Heart right ventricle (tissue), 16 donors: Measurements from ENCODE around the gene KIAA0513. TPM values are rescaled to one million over a fixed set of nuclear protein-coding genes. Genes with fewer than 3 reads are reported as not detected.
"Not testable (repeated sequence)": the region's sequence is repeated elsewhere in the genome, so short reads cannot be mapped to it uniquely, and the experiment has no call there.

Source experiments
- ATAC-seq, 8 donors: fragments of 200-7000 bp; cut with Tn5 transposase; one replicate each; pipeline ENCODE4 v1.9.1; 2020; ENCODE audit warnings: mild to moderate bottlenecking in 8 of 8, moderate library complexity in 8 of 8, moderate number of reproducible peaks in 1 of 8
- DNase-seq, 2 donors: peaks; one replicate each; pipeline ENCODE4 v3.0.0-alpha.2; 2020
- H3K27ac ChIP-seq, 10 donors: fragments of 200-600 bp; sonication (generic) in 2 of 10; one replicate each; pipeline versions ENCODE4 v1.5.0 to v1.8.0; 2020 to 2022; ENCODE audit warnings: mild to moderate bottlenecking in 3 of 10
- H3K27me3 ChIP-seq, 7 donors: fragments of 200-600 bp; one replicate each; pipeline ENCODE4 v1.8.0; 2021 to 2022; ENCODE audit warnings: mild to moderate bottlenecking in 2 of 7
- H3K36me3 ChIP-seq, 9 donors: fragments of 200-600 bp; sonication (generic) in 1 of 9; one replicate each; pipeline versions ENCODE4 v1.5.0 to v1.8.0; 2020 to 2022; ENCODE audit warnings: mild to moderate bottlenecking in 2 of 9
- H3K4me1 ChIP-seq, 9 donors: fragments of 200-600 bp; sonication (generic) in 1 of 9; one replicate each; pipeline versions ENCODE4 v1.5.0 to v1.8.0; 2020 to 2022; ENCODE audit warnings: mild to moderate bottlenecking in 4 of 9
- H3K4me3 ChIP-seq, 10 donors: fragments of 200-600 bp; sonication (generic) in 2 of 10; one replicate each; pipeline versions ENCODE4 v1.5.0 to v1.8.0; 2020 to 2022; ENCODE audit warnings: mild to moderate bottlenecking in 7 of 10, moderate library complexity in 2 of 10
- H3K9me3 ChIP-seq, 11 donors: fragments of 200-600 bp in 10 of 11; sonication (generic) in 2 of 11; one replicate each; pipeline versions ENCODE4 v1.5.0 to v1.8.0; 2013 to 2022; ENCODE audit warnings: mild to moderate bottlenecking in 2 of 11, control low read depth in 1 of 11, moderate library complexity in 1 of 11
- CTCF ChIP-seq, 9 donors: fragments of 200-600 bp; sonication (generic) in 2 of 9; IDR thresholded peaks; one replicate each; pipeline versions ENCODE4 v1.5.0 to v1.8.0; 2021 to 2022; ENCODE audit warnings: antibody characterized with exemption in 9 of 9, mild to moderate bottlenecking in 5 of 9, moderate library complexity in 1 of 9
- WGBS, 2 donors: extraction: QIAGEN DNeasy Blood & Tissue Kit; methylation state at CpG; one replicate each; pipeline ENCODE4 v1.1.7; 2013; ENCODE audit warnings: inconsistent platforms in 1 of 2; 5-methylcytosine and 5-hydroxymethylcytosine counted together
- intact Hi-C, 10 donors: fragments of 100-400 bp; cut with DNase I; formaldehyde crosslinking; loops; one replicate each; pipeline versions ENCODE4 v1.11.1 to v1.14.2; 2022
- polyA plus RNA-seq, 2 donors: library from polyadenylated mRNA; stranded (reverse); fragments of 200-250 nt; gene quantifications; one replicate each; pipeline ENCODE4 v1.2.3, GENCODE V29; 2013
- total RNA-seq, 10 donors: library from RNA; stranded (reverse); fragmentation: NEBNext Ultra II Directional in 3 of 10; extraction: Animal tissue kit (Norgen Biotek cat#: 25700) in 3 of 10; gene quantifications; one replicate each; pipeline versions ENCODE4 v1.2.1 to v1.2.4, GENCODE V29; 2021 to 2023
- donor health status: Arrhythmogenic right ventricular cardiomyopathy.
- donor health status: ischemic (EF 13 %, LVEDD 7.1; RV severe dilation, severe dysfunction).
- donor health status: healthy with polysubstance abuse.
- donor health status: DM: no; HTN: yes; CAD: no.
- donor health status: DM: no; HTN: no; CAD: no.
- donor health status: ischemic (EF 25% LVEDD 6.9; RV normal size, moderate dysfunction).
- donor health status: ischemic (EF 25% LVEDD 5.7; RV mildly dilated, moderate dysfunction).
- donor health status: healthy.
- donor health status: DM: yes; HTN: yes; CAD: no.
- donor health status: Ischemic cardiomyopathy.
- donor health status: ischemic (EF 35%, LVEDD 5.7; RV mildly dilated, moderate dysfunction).
- donor health status: nonischemic (EF 11% LVEDD 7.7; RV severe dilation, severe dysfunction).
- donor health status: DM: yes; HTN: yes; CAD: no.
- donor health status: PGD.
- donor health status: ischemic (EF 29% LVEDD 5.4; RV normal size, mild dysfunction).
- donor health status: nonischemic (EF 23%, LVEDD 6.1; RV moderate dilation, normal function).

KIAA0513 gene
- total and polyA plus RNA-seq, 12 donors = 2.4 to 10.9 (median 8.3) TPM

- intact Hi-C loops = loop anchor here in 4 of 10 donors (5.0 to 10.0 kb wide), 3 partner anchors 52 to 117 kb away; no protein-coding TSS in a partner anchor
- peaks cover 0 to 5% (median 0%) of the 10 kb centered on the region in 11 donors for H3K9me3 ChIP-seq
- peaks cover 3 to 26% (median 18%) of the 10 kb centered on the region in 9 donors for H3K4me1 ChIP-seq
- no peak overlapping the region for H3K4me3 ChIP-seq
- no peaks in the 10 kb centered on the region for H3K36me3 ChIP-seq
- 90% methylated on average over 4 of the region's 4 CpGs for WGBS, 2 donors
- no peaks in the 10 kb centered on the region for H3K27me3 ChIP-seq
- H3K27ac ChIP-seq = no peak overlapping the region
- ATAC-seq (no peak), DNase-seq (no peak)
- no peak for TF ChIP-seq CTCF (IDR thresholded peaks at IDR 0.05)
Observed at GRCh38 chr16:85120006-85120340, 92.4 kb downstream of the KIAA0513 start.

GRCh38 chr16:85123441-85123840 is 95.8 kb downstream of the KIAA0513 start:
- intact Hi-C loops = loop anchor here in 4 of 10 donors (5.0 to 10.0 kb wide), 3 partner anchors 49 to 114 kb away; no protein-coding TSS in a partner anchor
- not testable (repeated sequence) for ATAC-seq, H3K9me3 ChIP-seq, H3K36me3 ChIP-seq, H3K27me3 ChIP-seq, DNase-seq
- Histone ChIP-seq H3K4me3 (peak overlapping the region in 3 of 10 donors; percentile 15 to 22 (median 17)), H3K27ac (peak overlapping the region; percentile 66 to 90 (median 76)), H3K4me1 (peaks cover 20 to 46% (median 36%) of the 10 kb centered on the region in 9 donors)
- WGBS, 2 donors = 96 to 98% methylated on average over 6 of the region's 6 CpGs

GRCh38 chr16:85123891-85124635 is 96.5 kb downstream of the KIAA0513 start:
- Histone ChIP-seq H3K4me1 (peaks cover 20 to 46% (median 36%) of the 10 kb centered on the region in 9 donors), H3K36me3 (no peaks in the 10 kb centered on the region), H3K4me3 (peak overlapping the region in 3 of 10 donors; percentile 15 to 22 (median 17)), H3K27ac (peak overlapping the region; percentile 66 to 90 (median 76)), H3K27me3 (no peaks in the 10 kb centered on the region), H3K9me3 (no peaks in the 10 kb centered on the region)
- DNase-seq (peak; percentile 68 to 72), ATAC-seq (peak; percentile 76 to 89 (median 80))
- no peak for TF ChIP-seq CTCF (IDR thresholded peaks at IDR 0.05)
- 41 to 57% methylated on average over 34 of the region's 34 CpGs for WGBS, 2 donors
- intact Hi-C loops = loop anchor here in 4 of 10 donors (5.0 to 10.0 kb wide), 3 partner anchors 48 to 113 kb away; no protein-coding TSS in a partner anchor

- H3K4me3 ChIP-seq = no peak overlapping the region
- ATAC-seq (peak in 2 of 8 donors; percentile 1 to 19), DNase-seq (no peak)
- H3K4me1 ChIP-seq = peaks cover 20 to 53% (median 39%) of the 10 kb centered on the region in 9 donors
- TF ChIP-seq CTCF (IDR thresholded peaks at IDR 0.05) = no peak
- H3K9me3 ChIP-seq = no peaks in the 10 kb centered on the region
- intact Hi-C loops = loop anchor here in 5 of 10 donors (5.0 to 10.0 kb wide), 5 partner anchors 43 to 113 kb away; no protein-coding TSS in a partner anchor
- H3K27me3 ChIP-seq = no peaks in the 10 kb centered on the region
- 87% methylated on average over 11 of the region's 11 CpGs for WGBS, 2 donors
- H3K36me3 ChIP-seq = no peaks in the 10 kb centered on the region
- peak overlapping the region; percentile 68 to 90 (median 76) for H3K27ac ChIP-seq
Observed at GRCh38 chr16:85124636-85125346, 97.2 kb downstream of the KIAA0513 start.
